Measurements from ENCODE around the gene TLCD4.
"Not testable (repeated sequence)": the region's sequence is repeated elsewhere in the genome, so short reads cannot be mapped to it uniquely, and the experiment has no call there.

Gene TLCD4

GRCh38 chr1:95154096-95154495, 36.9 kb downstream of the TLCD4 start:
- DNase-seq (ENCODE audit: low spot score) = no peak

DNA sequence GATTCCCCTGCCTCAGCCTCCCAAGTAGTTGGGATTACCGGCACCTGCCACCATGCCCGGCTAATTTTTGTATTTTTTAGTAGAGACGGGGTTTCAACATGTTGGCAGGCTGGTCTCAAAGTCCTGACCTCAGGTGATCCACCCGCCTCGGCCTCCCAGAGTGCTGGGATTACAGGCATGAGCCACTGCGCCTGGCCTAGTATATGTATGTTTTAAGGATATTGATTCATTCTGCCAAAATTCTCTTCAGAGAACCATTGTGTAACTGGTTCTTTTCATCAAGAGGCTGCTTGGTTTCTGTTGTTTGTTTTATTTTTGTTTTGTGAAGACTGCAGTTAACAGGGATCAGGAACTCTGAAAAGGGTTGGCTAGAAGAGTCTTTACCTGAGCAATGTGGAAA, 48.4 kb downstream of the TLCD4 start:
- not testable (repeated sequence) for DNase-seq (ENCODE audit: low spot score)

Measured in CD4-positive, alpha-beta T cell treated with Interleukin-6 at 100 ng/mL for 8 hours (primary cell).